Hepatocyte (in vitro differentiated cells): ENCODE results near the gene PLA2G4E. TPM values are rescaled to one million over a fixed set of nuclear protein-coding genes. Genes with fewer than 3 reads are reported as not detected.

Experiments used
- DNase-seq: peaks from one replicate; pipeline ENCODE4 v3.0.0-alpha.2; 2016; ENCODE audit warnings: low spot score
- H2AFZ ChIP-seq: fragments of 200-600 bp; sonication (generic); 2 replicates; pipeline ENCODE4 v1.6.0; 2016; ENCODE audit warnings: antibody characterized with exemption, mild to moderate bottlenecking
- H3K27ac ChIP-seq: fragments of 200-600 bp; sonication (generic); 2 replicates; pipeline ENCODE4 v1.5.1; 2016; ENCODE audit warnings: mild to moderate bottlenecking
- H3K27me3 ChIP-seq: fragments of 200-600 bp; sonication (generic); 2 replicates; pipeline ENCODE4 v1.6.1; 2016
- H3K36me3 ChIP-seq: fragments of 200-600 bp; sonication (generic); replicated peaks from 2 replicates; pipeline ENCODE4 v1.5.1; 2016; ENCODE audit warnings: low read depth; ENCODE audit not compliant: insufficient read depth
- H3K4me1 ChIP-seq: fragments of 200-600 bp; sonication (generic); 2 replicates; pipeline ENCODE4 v1.5.1; 2016; ENCODE audit warnings: mild to moderate bottlenecking, moderate library complexity; ENCODE audit not compliant: insufficient read depth
- H3K4me2 ChIP-seq: fragments of 200-600 bp; sonication (generic); 2 replicates; pipeline ENCODE4 v1.6.0; 2016
- H3K4me3 ChIP-seq: fragments of 200-600 bp; sonication (generic); 2 replicates; pipeline ENCODE4 v1.5.1; 2016; ENCODE audit warnings: mild to moderate bottlenecking
- H3K79me2 ChIP-seq: fragments of 200-600 bp; sonication (generic); 2 replicates; pipeline ENCODE4 v1.6.0; 2017; ENCODE audit warnings: mild to moderate bottlenecking
- H3K9me2 ChIP-seq: fragments of 200-600 bp; sonication (generic); replicated peaks from 2 replicates; pipeline ENCODE4 v1.6.0; 2017; ENCODE audit warnings: mild to moderate bottlenecking; ENCODE audit not compliant: insufficient read depth
- H3K9me3 ChIP-seq: fragments of 200-600 bp; sonication (generic); 2 replicates; pipeline ENCODE4 v1.5.1; 2016; ENCODE audit warnings: low read depth, mild to moderate bottlenecking
- H4K20me1 ChIP-seq: fragments of 200-600 bp; sonication (generic); 2 replicates; pipeline ENCODE4 v1.6.0; 2016; ENCODE audit warnings: mild to moderate bottlenecking; ENCODE audit not compliant: insufficient read depth, poor library complexity, severe bottlenecking
- CTCF ChIP-seq: fragments of 200-600 bp; sonication (generic); IDR thresholded peaks from 2 replicates; pipeline ENCODE4 v1.5.1; 2016; ENCODE audit warnings: antibody characterized with exemption, mild to moderate bottlenecking; ENCODE audit not compliant: poor library complexity
- EZH2 ChIP-seq: fragments of 200-600 bp; sonication (generic); IDR thresholded peaks from 2 replicates; pipeline ENCODE4 v1.6.1; 2016; ENCODE audit warnings: antibody characterized with exemption, mild to moderate bottlenecking, borderline replicate concordance
- EZH2phosphoT487 ChIP-seq: fragments of 200-600 bp; sonication (generic); IDR thresholded peaks from one replicate; pipeline ENCODE4 v1.6.1; 2018; ENCODE audit warnings: antibody characterized with exemption, mild to moderate bottlenecking, low read depth, moderate library complexity; ENCODE audit not compliant: unreplicated experiment, severe bottlenecking
- whole genome bisulfite sequencing: methylation state at CpG from one replicate; pipeline ENCODE4 v1.1.6; 2016; ENCODE audit warnings: low lambda C conversion rate; ENCODE audit errors: missing lambda C conversion rate; 5-methylcytosine and 5-hydroxymethylcytosine counted together
- polyA plus RNA-seq: library from polyadenylated mRNA; unstranded; fragments of >200 nt; fragmentation: Nextera tagmentation; extraction: Ambion mirVana; gene quantifications from 2 replicates; pipeline ENCODE4 v1.2.1, GENCODE V29; 2016
- total RNA-seq: library from RNA; depleted of rRNA; stranded (reverse); fragments of >200 nt; gene quantifications from 2 replicates; pipeline ENCODE4 v1.2.3, GENCODE V29; 2014

The PLA2G4E gene
- total and polyA plus RNA-seq, 2 experiments from 2014 or later, result 0.07 to 0.54 TPM

- Histone ChIP-seq H3K36me3 (no peaks in the 10 kb centered on the region), H3K4me3 (no peak overlapping the region), H3K27me3 (no peaks in the 10 kb centered on the region), H3K27ac (no peak overlapping the region), H3K4me2 (no peak overlapping the region), H2AFZ (no peak overlapping the region), H3K9me2 (no peaks in the 10 kb centered on the region), H4K20me1 (no peaks in the 10 kb centered on the region), H3K9me3 (no peaks in the 10 kb centered on the region), H3K79me2 (no peaks in the 10 kb centered on the region), H3K4me1 (peaks cover 6% of the 10 kb centered on the region)
- no peak for TF ChIP-seq EZH2phosphoT487
- no peak for TF ChIP-seq EZH2
- no peak for TF ChIP-seq CTCF
- WGBS, result 86% methylated on average over 12 of the region's 12 CpGs
- DNase-seq, result no peak
Observed at GRCh38 chr15:42063122-42063848, 42.4 kb upstream of the PLA2G4E start.

- H3K4me3 ChIP-seq, result no peak overlapping the region
- H4K20me1 ChIP-seq, result no peaks in the 10 kb centered on the region
- no peak overlapping the region for H3K4me2 ChIP-seq
- H3K9me2 ChIP-seq, result no peaks in the 10 kb centered on the region
- no peak for DNase-seq
- TF ChIP-seq EZH2 (no peak), CTCF (no peak), EZH2phosphoT487 (no peak)
- H3K27me3 ChIP-seq, result no peaks in the 10 kb centered on the region
- H3K9me3 ChIP-seq, result no peaks in the 10 kb centered on the region
- no peaks in the 10 kb centered on the region for H3K36me3 ChIP-seq
- no peak overlapping the region for H2AFZ ChIP-seq
- peaks cover 6% of the 10 kb centered on the region for H3K4me1 ChIP-seq
- H3K79me2 ChIP-seq, result no peaks in the 10 kb centered on the region
- WGBS, result 91% methylated on average over 9 of the region's 9 CpGs
- no peak overlapping the region for H3K27ac ChIP-seq
Observed at GRCh38 chr15:42062284-42062806, 41.5 kb upstream of the PLA2G4E start.

- TF ChIP-seq EZH2 (no peak), EZH2phosphoT487 (no peak), CTCF (no peak)
- Histone ChIP-seq H3K27ac (no peak overlapping the region), H3K9me2 (no peaks in the 10 kb centered on the region), H3K27me3 (no peaks in the 10 kb centered on the region), H3K36me3 (no peaks in the 10 kb centered on the region), H4K20me1 (no peaks in the 10 kb centered on the region), H3K4me1 (peaks cover 6% of the 10 kb centered on the region), H3K9me3 (no peaks in the 10 kb centered on the region), H3K4me3 (no peak overlapping the region), H3K4me2 (no peak overlapping the region), H2AFZ (no peak overlapping the region), H3K79me2 (no peaks in the 10 kb centered on the region)
- WGBS, result 79% methylated on average over 5 of the region's 5 CpGs
- no peak for DNase-seq
Observed at GRCh38 chr15:42060797-42061196, 40.0 kb upstream of the PLA2G4E start.

GRCh38 chr15:42060477-42060763, 39.6 kb upstream of the PLA2G4E start:
- no peak overlapping the region for H2AFZ ChIP-seq
- DNase-seq, result no peak
- no peaks in the 10 kb centered on the region for H3K9me2 ChIP-seq
- no peak overlapping the region for H3K4me2 ChIP-seq
- WGBS, result 89% methylated on average over 3 of the region's 4 CpGs
- H3K27ac ChIP-seq, result no peak overlapping the region
- no peak overlapping the region for H3K4me3 ChIP-seq
- no peaks in the 10 kb centered on the region for H3K79me2 ChIP-seq
- TF ChIP-seq CTCF (no peak), EZH2phosphoT487 (no peak), EZH2 (no peak)
- H3K36me3 ChIP-seq, result no peaks in the 10 kb centered on the region
- no peaks in the 10 kb centered on the region for H3K9me3 ChIP-seq
- H3K27me3 ChIP-seq, result no peaks in the 10 kb centered on the region
- H4K20me1 ChIP-seq, result no peaks in the 10 kb centered on the region
- H3K4me1 ChIP-seq, result peaks cover 2% of the 10 kb centered on the region
